Activated CD4-positive, alpha-beta T cell treated with anti-CD3 and anti-CD28 coated beads, Interleukin-2, amount 10 ng/mL, durations not matched to agents 7 days and 5 days (primary cell): ENCODE measurements around the gene NCAM2. TPM values are rescaled to one million over a fixed set of nuclear protein-coding genes. Genes with fewer than 3 reads are reported as not detected.

Experiments used
- CTCF ChIA-PET: fragments of 350-600 bp; sonication (Branson Sonifier 250); formaldehyde crosslinking; loops from one replicate; lab custom pipeline; 2021; ENCODE audit warnings: antibody characterized with exemption; lab: Charles Lee
- POLR2A ChIA-PET: fragments of 350-600 bp; sonication (Branson Sonifier 250); formaldehyde crosslinking; loops from one replicate; lab custom pipeline; 2021; ENCODE audit warnings: antibody characterized with exemption; lab: Charles Lee
- DNase-seq: peaks from one replicate; pipeline ENCODE4 v3.0.0-alpha.2; 2020
- H3K27ac Mint-ChIP-seq: one replicate; pipeline ENCODE4 v1.8.0; 2021; ENCODE audit warnings: mild to moderate bottlenecking, moderate library complexity, mixed read lengths
- H3K27me3 Mint-ChIP-seq: one replicate; pipeline ENCODE4 v1.8.0; 2021; ENCODE audit warnings: mixed read lengths
- H3K36me3 Mint-ChIP-seq: one replicate; pipeline ENCODE4 v1.8.0; 2021; ENCODE audit warnings: low read depth, mixed read lengths
- H3K4me1 Mint-ChIP-seq: one replicate; pipeline ENCODE4 v1.8.0; 2021; ENCODE audit warnings: mixed read lengths
- H3K4me3 Mint-ChIP-seq: one replicate; pipeline ENCODE4 v1.8.0; 2021; ENCODE audit warnings: mild to moderate bottlenecking, moderate library complexity, mixed read lengths
- H3K9me3 Mint-ChIP-seq: one replicate; pipeline ENCODE4 v1.8.0; 2021; ENCODE audit warnings: mixed read lengths
- total RNA-seq, 2 experiments: library from RNA; stranded (reverse); gene quantifications; one replicate each; pipeline ENCODE4 v1.2.3, GENCODE V29; 2021

NCAM2 gene
- total RNA-seq, 2 experiments from 2014 or later = not detected

DNA sequence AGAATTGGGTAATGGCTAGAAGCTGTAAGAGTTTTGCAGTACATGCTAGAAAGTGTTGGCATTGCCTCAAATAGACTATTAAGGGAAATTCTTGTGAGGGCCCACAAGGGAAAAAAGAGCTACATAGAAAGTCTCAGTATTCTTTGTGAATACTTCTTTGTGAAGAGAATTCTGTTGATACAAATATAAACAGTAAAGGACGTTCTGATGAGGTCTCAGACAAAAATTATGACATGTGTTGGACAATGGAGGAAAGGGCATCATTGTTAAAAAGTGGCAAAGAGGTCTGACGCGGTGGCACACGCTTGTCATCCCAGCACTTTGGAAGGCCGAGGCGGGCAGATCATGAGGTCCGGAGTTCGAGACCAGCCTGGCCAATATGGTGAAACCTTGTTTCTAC is 458.9 kb downstream of the NCAM2 start:
- Mint-ChIP-seq H3K4me3 (no peak overlapping the region), H3K4me1 (no peaks in the 10 kb centered on the region), H3K27me3 (no peaks in the 10 kb centered on the region), H3K27ac (no peak overlapping the region), H3K36me3 (no peaks in the 10 kb centered on the region), H3K9me3 (peaks cover 4% of the 10 kb centered on the region)
- DNase-seq = no peak
- ChIA-PET CTCF (no interaction called here), POLR2A (no interaction called here)

DNA sequence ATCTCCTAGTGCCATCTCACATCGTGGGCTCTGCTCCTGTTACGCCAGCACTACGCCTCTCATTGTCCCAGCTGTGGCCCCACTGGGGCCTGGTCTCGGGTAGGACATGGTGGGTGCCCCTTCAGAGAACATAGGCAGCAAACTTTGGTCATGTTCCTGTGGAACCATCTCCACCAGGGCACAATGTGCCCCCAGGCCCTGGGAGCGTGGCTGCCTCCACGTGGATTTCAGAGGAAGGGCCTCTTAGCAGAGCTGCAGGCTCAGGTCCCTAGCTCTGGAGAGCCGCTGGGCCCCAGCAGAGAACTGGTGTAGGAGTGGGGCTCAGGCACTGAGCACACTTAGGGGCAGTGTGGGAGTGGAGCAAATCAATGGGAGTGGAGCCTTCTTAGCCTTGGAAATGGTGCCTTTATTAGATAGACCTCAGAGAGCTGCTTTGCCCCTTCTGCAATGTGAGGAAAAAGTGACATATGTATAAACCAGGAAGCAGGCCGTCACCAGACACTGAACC is 460.0 kb downstream of the NCAM2 start:
- no peak for DNase-seq
- Mint-ChIP-seq H3K27me3 (no peaks in the 10 kb centered on the region), H3K4me3 (no peak overlapping the region), H3K27ac (no peak overlapping the region), H3K4me1 (no peaks in the 10 kb centered on the region), H3K9me3 (peaks cover 4% of the 10 kb centered on the region), H3K36me3 (no peaks in the 10 kb centered on the region)
- ChIA-PET CTCF (no interaction called here), POLR2A (no interaction called here)

DNA sequence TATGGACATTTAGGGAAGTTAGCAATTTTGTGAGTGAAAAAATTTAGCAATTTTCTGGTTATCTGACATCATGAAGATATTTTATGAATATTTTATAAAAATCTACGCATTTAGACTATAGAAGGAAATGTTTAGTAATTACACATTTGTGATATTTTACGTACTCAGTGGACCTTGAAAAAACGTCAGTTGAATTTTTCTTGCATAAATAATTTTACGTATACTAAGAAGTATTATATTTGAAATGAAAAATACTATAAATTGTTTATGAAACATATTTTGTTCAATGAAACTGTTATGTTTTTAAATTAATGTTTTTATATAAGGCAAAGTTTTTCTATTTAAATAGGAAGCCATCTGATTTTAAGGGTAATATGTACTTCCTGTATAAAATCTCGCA is 462.8 kb downstream of the NCAM2 start:
- Mint-ChIP-seq H3K27ac (no peak overlapping the region), H3K4me3 (no peak overlapping the region), H3K9me3 (peaks cover 4% of the 10 kb centered on the region), H3K27me3 (no peaks in the 10 kb centered on the region), H3K4me1 (no peaks in the 10 kb centered on the region), H3K36me3 (no peaks in the 10 kb centered on the region)
- ChIA-PET POLR2A (no interaction called here), CTCF (no interaction called here)
- no peak for DNase-seq

GRCh38 chr21:21463456-21463855 is 465.2 kb downstream of the NCAM2 start:
- no peaks in the 10 kb centered on the region for H3K4me1 Mint-ChIP-seq
- DNase-seq = no peak
- no peaks in the 10 kb centered on the region for H3K36me3 Mint-ChIP-seq
- no peaks in the 10 kb centered on the region for H3K27me3 Mint-ChIP-seq
- no peaks in the 10 kb centered on the region for H3K9me3 Mint-ChIP-seq
- no peak overlapping the region for H3K4me3 Mint-ChIP-seq
- ChIA-PET POLR2A (no interaction called here), CTCF (interaction anchor here (0.5 kb wide), 1 partner anchor 26 kb away, joined by 3 read pairs; no protein-coding TSS in a partner anchor)
- H3K27ac Mint-ChIP-seq = no peak overlapping the region

GRCh38 chr21:21464684-21465083 is 466.5 kb downstream of the NCAM2 start:
- Mint-ChIP-seq H3K4me1 (no peaks in the 10 kb centered on the region), H3K27me3 (no peaks in the 10 kb centered on the region), H3K27ac (no peak overlapping the region), H3K9me3 (no peaks in the 10 kb centered on the region), H3K36me3 (no peaks in the 10 kb centered on the region), H3K4me3 (no peak overlapping the region)
- DNase-seq = no peak
- CTCF ChIA-PET = no interaction called here
- POLR2A ChIA-PET = no interaction called here

DNA sequence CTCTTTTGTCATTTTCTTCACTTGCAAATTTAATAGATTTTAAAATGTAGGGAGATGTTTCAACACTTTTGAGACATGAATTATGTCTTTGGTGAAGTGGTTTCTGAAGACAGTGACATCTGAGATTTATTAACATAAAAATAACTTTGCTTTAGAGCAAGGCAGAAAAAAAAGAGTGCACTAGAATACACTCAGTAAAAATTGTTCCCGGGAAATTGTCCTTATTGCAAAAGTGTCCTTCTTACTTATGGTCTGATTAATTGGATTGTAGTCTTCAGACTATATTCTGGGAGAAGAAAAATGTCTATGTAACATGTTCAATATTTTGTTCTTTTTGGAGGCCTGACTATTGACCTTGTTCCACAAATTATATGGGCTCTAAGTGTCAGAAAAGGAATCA is 468.5 kb downstream of the NCAM2 start:
- Mint-ChIP-seq H3K9me3 (no peaks in the 10 kb centered on the region), H3K27ac (no peak overlapping the region), H3K4me1 (no peaks in the 10 kb centered on the region), H3K4me3 (no peak overlapping the region), H3K27me3 (no peaks in the 10 kb centered on the region), H3K36me3 (no peaks in the 10 kb centered on the region)
- no peak for DNase-seq
- CTCF ChIA-PET = no interaction called here
- POLR2A ChIA-PET = no interaction called here

DNA sequence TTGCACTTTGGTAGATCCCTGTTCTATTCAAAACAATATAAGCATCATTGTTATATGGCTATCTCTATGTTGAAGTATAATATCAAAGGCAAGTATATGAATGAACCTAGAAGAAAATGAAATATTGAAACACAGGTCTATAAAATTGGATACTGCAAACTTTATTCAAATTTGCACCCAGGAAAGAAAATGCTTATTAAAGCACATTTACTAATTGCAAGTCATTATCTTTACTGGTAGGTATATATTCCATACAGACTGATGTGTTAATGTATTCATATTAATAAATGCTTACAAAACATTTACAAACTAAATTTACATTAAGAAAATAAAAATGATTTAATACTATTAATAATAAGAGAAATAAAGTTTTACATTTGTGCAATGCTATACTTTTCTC is 469.8 kb downstream of the NCAM2 start:
- CTCF ChIA-PET = no interaction called here
- Mint-ChIP-seq H3K4me1 (no peaks in the 10 kb centered on the region), H3K27ac (no peak overlapping the region), H3K27me3 (no peaks in the 10 kb centered on the region), H3K36me3 (no peaks in the 10 kb centered on the region), H3K9me3 (no peaks in the 10 kb centered on the region), H3K4me3 (no peak overlapping the region)
- POLR2A ChIA-PET = no interaction called here
- DNase-seq = no peak

GRCh38 chr21:21481239-21481638 is 483.0 kb downstream of the NCAM2 start:
- H3K36me3 Mint-ChIP-seq = no peaks in the 10 kb centered on the region
- H3K4me1 Mint-ChIP-seq = no peaks in the 10 kb centered on the region
- H3K27ac Mint-ChIP-seq = no peak overlapping the region
- peaks cover 4% of the 10 kb centered on the region for H3K9me3 Mint-ChIP-seq
- ChIA-PET POLR2A (no interaction called here), CTCF (no interaction called here)
- no peaks in the 10 kb centered on the region for H3K27me3 Mint-ChIP-seq
- DNase-seq = no peak
- no peak overlapping the region for H3K4me3 Mint-ChIP-seq

GRCh38 chr21:21508859-21509258 is 510.6 kb downstream of the NCAM2 start:
- ChIA-PET CTCF (no interaction called here), POLR2A (no interaction called here)
- Mint-ChIP-seq H3K4me3 (no peak overlapping the region), H3K36me3 (no peaks in the 10 kb centered on the region), H3K9me3 (no peaks in the 10 kb centered on the region), H3K27me3 (no peaks in the 10 kb centered on the region), H3K4me1 (no peaks in the 10 kb centered on the region), H3K27ac (no peak overlapping the region)
- DNase-seq = no peak

DNA sequence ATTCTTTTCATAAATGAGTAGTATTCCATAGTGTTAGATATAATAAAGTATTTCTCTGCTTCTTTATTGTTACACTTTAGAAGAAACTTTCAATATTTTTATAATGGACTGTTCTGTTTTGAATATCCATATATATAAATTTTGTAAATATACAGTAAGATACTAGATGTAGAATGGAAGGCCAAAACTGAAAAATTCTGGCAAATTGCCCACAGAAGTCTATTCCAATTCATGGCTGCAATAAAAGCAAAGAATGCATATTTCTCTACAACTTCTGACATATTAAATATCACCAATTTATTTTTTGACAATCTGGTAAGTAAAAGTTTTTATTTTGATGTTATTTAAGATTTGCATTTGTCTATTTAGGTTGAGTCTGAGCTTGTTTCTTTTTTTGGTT is 532.5 kb downstream of the NCAM2 start:
- no peak for DNase-seq
- CTCF ChIA-PET = no interaction called here
- no peak overlapping the region for H3K27ac Mint-ChIP-seq
- no peaks in the 10 kb centered on the region for H3K27me3 Mint-ChIP-seq
- no peaks in the 10 kb centered on the region for H3K36me3 Mint-ChIP-seq
- H3K9me3 Mint-ChIP-seq = no peaks in the 10 kb centered on the region
- no peak overlapping the region for H3K4me3 Mint-ChIP-seq
- POLR2A ChIA-PET = no interaction called here
- H3K4me1 Mint-ChIP-seq = no peaks in the 10 kb centered on the region

DNA sequence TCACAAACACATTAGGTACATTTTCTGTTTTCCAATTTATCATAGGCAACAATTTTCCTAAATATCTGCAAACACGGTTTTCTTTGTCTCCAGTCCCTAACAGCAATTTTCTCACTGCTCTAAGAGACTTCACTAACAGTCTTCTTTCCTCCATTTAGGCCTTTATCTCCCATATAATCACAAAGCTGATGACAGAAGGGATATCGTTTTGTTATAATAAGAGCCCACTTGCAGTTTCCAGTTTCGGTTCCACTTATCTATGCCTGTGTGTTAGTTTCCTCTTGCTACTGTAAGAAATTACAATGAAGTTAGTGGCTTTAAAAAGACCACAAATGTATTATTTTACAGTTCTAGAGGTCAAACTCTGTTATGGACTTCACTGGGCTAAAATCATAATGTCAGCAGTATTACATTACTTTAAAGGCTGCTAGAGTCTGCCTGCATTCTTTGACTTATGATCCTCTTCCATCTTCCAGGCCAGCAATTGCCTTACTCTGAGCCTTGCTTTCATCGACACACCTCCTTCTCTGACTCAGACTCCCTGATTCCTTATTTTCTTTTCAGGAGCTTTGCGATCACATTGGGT is 549.3 kb downstream of the NCAM2 start:
- no peaks in the 10 kb centered on the region for H3K4me1 Mint-ChIP-seq
- no peak overlapping the region for H3K27ac Mint-ChIP-seq
- ChIA-PET CTCF (no interaction called here), POLR2A (no interaction called here)
- H3K36me3 Mint-ChIP-seq = no peaks in the 10 kb centered on the region
- DNase-seq = no peak
- no peaks in the 10 kb centered on the region for H3K27me3 Mint-ChIP-seq
- no peak overlapping the region for H3K4me3 Mint-ChIP-seq
- H3K9me3 Mint-ChIP-seq = peaks cover 4% of the 10 kb centered on the region

DNA sequence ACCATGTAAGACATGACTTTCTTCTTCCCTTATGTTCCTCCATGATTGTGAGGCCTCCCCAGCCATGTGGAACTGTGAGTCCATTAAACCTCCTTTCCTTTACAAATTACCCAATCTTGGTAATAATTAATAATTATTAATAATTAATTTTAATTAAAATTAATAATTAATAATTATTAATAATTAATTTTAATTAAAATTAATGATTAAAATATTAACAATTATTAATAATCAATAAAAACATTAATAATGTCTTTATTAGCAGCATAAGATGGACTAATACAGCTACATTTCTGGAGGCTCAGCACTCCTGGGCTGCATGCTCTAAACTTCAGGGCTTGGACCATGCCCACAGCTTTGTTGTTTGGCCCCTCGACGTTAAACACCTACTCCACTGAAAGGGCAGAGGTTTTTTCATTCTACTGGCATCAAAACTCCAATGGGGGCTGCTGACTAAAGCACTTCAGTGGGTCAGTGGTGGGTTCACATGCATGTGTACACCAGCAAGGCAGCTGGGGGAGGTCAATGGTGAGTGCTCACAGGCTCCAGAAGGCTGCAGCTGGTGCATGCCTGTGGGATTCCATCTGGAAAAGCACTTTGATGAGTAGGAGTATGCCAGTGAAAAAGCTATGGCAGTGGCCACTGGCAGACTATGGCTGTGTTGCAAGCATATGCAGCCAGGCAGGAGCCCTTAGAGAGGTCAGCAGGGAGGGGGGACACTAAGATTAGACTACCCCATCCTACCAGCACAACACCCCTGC is 561.3 kb downstream of the NCAM2 start:
- no peak for DNase-seq
- Mint-ChIP-seq H3K27ac (no peak overlapping the region), H3K36me3 (no peaks in the 10 kb centered on the region)

More for the DNA sequence above, 561.3 kb downstream of the NCAM2 start:
- Mint-ChIP-seq H3K9me3 (peaks cover 17% of the 10 kb centered on the region), H3K4me3 (no peak overlapping the region), H3K4me1 (no peaks in the 10 kb centered on the region), H3K27me3 (no peaks in the 10 kb centered on the region)
- ChIA-PET CTCF (no interaction called here), POLR2A (no interaction called here)
